Keratinocyte (primary cell): ENCODE data around the gene PTGR2. TPM values are rescaled to one million over a fixed set of nuclear protein-coding genes. Genes with fewer than 3 reads are reported as not detected.
A peak's percentile ranks its signal among the peaks of the same experiment; 100 is the strongest.

Source experiments
- DNase-seq: peaks from one replicate; pipeline ENCODE4 v3.0.0-alpha.2; 2011; ENCODE audit warnings: low read depth, missing footprints, low spot score
- FAIRE-seq: peaks from 2 replicates; lab custom pipeline; 2011; peaks lifted over from hg19 to GRCh38; lab: Jason Lieb, UNC
- H2AFZ ChIP-seq: 2 replicates; pipeline ENCODE4 v1.6.0; 2012; ENCODE audit warnings: low read length, control low read depth, inconsistent platforms; ENCODE audit not compliant: control insufficient read depth
- H3K27ac ChIP-seq: 2 replicates; pipeline ENCODE4 v1.5.1; 2011; ENCODE audit warnings: low read length; ENCODE audit not compliant: control insufficient read depth, insufficient read depth
- H3K27me3 ChIP-seq: 3 replicates; pipeline ENCODE4 v1.6.0; 2011; ENCODE audit warnings: low read length; ENCODE audit not compliant: control insufficient read depth, insufficient read depth; ENCODE audit errors: extremely low read depth
- H3K36me3 ChIP-seq, 2 experiments: 2 replicates in 1 of 2; 3 replicates in 1 of 2; pipeline ENCODE4 v1.5.1; 2011; ENCODE audit warnings: low read length in 2 of 2, mild to moderate bottlenecking in 1 of 2; ENCODE audit not compliant: control insufficient read depth in 2 of 2, insufficient read depth in 2 of 2; ENCODE audit errors: extremely low read depth in 1 of 2
- H3K4me1 ChIP-seq: 3 replicates; pipeline ENCODE4 v1.5.1; 2011; ENCODE audit warnings: low read length; ENCODE audit not compliant: control insufficient read depth, insufficient read depth; ENCODE audit errors: extremely low read depth
- H3K4me2 ChIP-seq: 3 replicates; pipeline ENCODE4 v1.6.0; 2011; ENCODE audit warnings: low read depth, low read length; ENCODE audit not compliant: control insufficient read depth, insufficient read depth; ENCODE audit errors: extremely low read depth
- H3K4me3 ChIP-seq, 3 experiments: fragments of 200-600 bp in 1 of 3; sonication (generic) in 1 of 3; 2 replicates in 2 of 3; 3 replicates in 1 of 3; pipeline ENCODE4 v1.5.1; 2011 to 2016; ENCODE audit warnings: low read length in 3 of 3, mild to moderate bottlenecking in 3 of 3, control low read depth in 2 of 3, inconsistent platforms in 1 of 3, low read depth in 1 of 3, mixed read lengths in 1 of 3, mixed run types in 1 of 3, moderate library complexity in 1 of 3; ENCODE audit not compliant: control insufficient read depth in 2 of 3, insufficient read depth in 2 of 3; ENCODE audit errors: extremely low read depth in 1 of 3
- H3K79me2 ChIP-seq: 2 replicates; pipeline ENCODE4 v1.6.0; 2012; ENCODE audit warnings: low read length; ENCODE audit not compliant: control insufficient read depth, insufficient read depth
- H3K9ac ChIP-seq: 3 replicates; pipeline ENCODE4 v1.6.0; 2011; ENCODE audit warnings: low read length; ENCODE audit not compliant: control insufficient read depth, insufficient read depth; ENCODE audit errors: extremely low read depth
- H3K9me1 ChIP-seq: 3 replicates; pipeline ENCODE4 v1.6.0; 2011; ENCODE audit warnings: low read length; ENCODE audit not compliant: control insufficient read depth, insufficient read depth; ENCODE audit errors: extremely low read depth
- H3K9me3 ChIP-seq: 2 replicates; pipeline ENCODE4 v1.5.1; 2012; ENCODE audit warnings: low read depth, low read length; ENCODE audit not compliant: control insufficient read depth
- H4K20me1 ChIP-seq: 3 replicates; pipeline ENCODE4 v1.6.0; 2011; ENCODE audit warnings: low read length; ENCODE audit not compliant: control insufficient read depth, insufficient read depth; ENCODE audit errors: extremely low read depth
- EZH2 ChIP-seq: IDR thresholded peaks from one replicate; pipeline ENCODE4 v1.6.1; 2012; ENCODE audit warnings: inconsistent platforms, mild to moderate bottlenecking, low read length, moderate library complexity
- dilution Hi-C: fragments of 300-500 bp; cut with MboI; formaldehyde crosslinking; loops from one replicate; pipeline ENCODE4 v1.7.0; 2020; ENCODE audit warnings: low sequenced_read_pairs; ENCODE audit not compliant: extremely low pct_ligation_motif_present
- polyA minus RNA-seq, 3 experiments: library from RNA; depleted of rRNA, polyadenylated mRNA; stranded (reverse); fragments of >200 nt; gene quantifications; 1 replicate in 1 of 3; 2 replicates in 1 of 3; 3 replicates in 1 of 3; pipeline ENCODE4 v1.2.3, GENCODE V29; 2011
- polyA plus RNA-seq, 5 experiments: library from polyadenylated mRNA; depleted of rRNA in 3 of 5; stranded (reverse) in 3 of 5; stranded (forward) in 1 of 5; unstranded in 1 of 5; fragments of >200 nt; gene quantifications; 1 replicate in 1 of 5; 2 replicates in 3 of 5; 3 replicates in 1 of 5; pipeline versions ENCODE4 v1.2.1 to v1.2.3, GENCODE V29; 2011 to 2012; ENCODE audit warnings: missing spikeins in 2 of 5, low read depth in 1 of 5, low replicate concordance in 1 of 5
- TF ChIP-seq, protein P1 (sequence below), 3 experiments: IDR thresholded peaks in 1 of 3; conservative IDR thresholded peaks in 1 of 3; optimal IDR thresholded peaks in 1 of 3; 2 replicates in 2 of 3; 3 replicates in 1 of 3; pipeline versions ENCODE3 to v1.5.1; 2011; ENCODE audit warnings: low read length in 3 of 3, mild to moderate bottlenecking in 3 of 3, moderate library complexity in 2 of 3, control low read depth in 1 of 3, inconsistent platforms in 1 of 3; ENCODE audit not compliant: insufficient read depth in 2 of 3; ENCODE audit errors: extremely low read depth in 1 of 3

PTGR2 gene
- polyA plus RNA-seq (5.0 to 19.5 TPM (median 8.2 TPM) in 3 replicates), polyA minus RNA-seq (2.1 to 6.9 TPM (median 3.7 TPM) in 3 replicates)
- 60.7 TPM for polyA plus RNA-seq (2011; ENCODE audit: low read depth)
- 4.7 and 10.6 TPM in 2 replicates for polyA plus RNA-seq (2011; cell fraction: cytosol; rRNA removed)
- 11.6 and 12.2 TPM in 2 replicates for polyA plus RNA-seq (2011; cell fraction: nucleus; rRNA removed)
- 5.4 and 6.9 TPM in 2 replicates for polyA plus RNA-seq (2012; ENCODE audit: low replicate concordance)
- polyA minus RNA-seq (2011; cell fraction: cytosol; rRNA and poly(A)+ RNA removed), result 1.2 TPM
- polyA minus RNA-seq (2011; cell fraction: nucleus; rRNA and poly(A)+ RNA removed), result 4.5 and 12.8 TPM in 2 replicates

GRCh38 chr14:73851567-73852382 is at the start of gene PTGR2:
Gene PTGR2, plus strand, starts transcription at chr14:73851831. Its CDS starts 7,032 bp downstream, at chr14:73858863.
- DNase-seq (peak; percentile 44), FAIRE-seq (peak; percentile 48)
- no peaks in the 10 kb centered on the region for H4K20me1 ChIP-seq
- no peaks in the 10 kb centered on the region for H3K27me3 ChIP-seq
- H3K9me1 ChIP-seq, result no peaks in the 10 kb centered on the region
- peak within 1 kb of the TSS; percentile 98 for H3K27ac ChIP-seq
- H3K9ac ChIP-seq, result peak within 1 kb of the TSS; percentile 99
- TF ChIP-seq EZH2, result no peak
- TF ChIP-seq, protein P1, sequence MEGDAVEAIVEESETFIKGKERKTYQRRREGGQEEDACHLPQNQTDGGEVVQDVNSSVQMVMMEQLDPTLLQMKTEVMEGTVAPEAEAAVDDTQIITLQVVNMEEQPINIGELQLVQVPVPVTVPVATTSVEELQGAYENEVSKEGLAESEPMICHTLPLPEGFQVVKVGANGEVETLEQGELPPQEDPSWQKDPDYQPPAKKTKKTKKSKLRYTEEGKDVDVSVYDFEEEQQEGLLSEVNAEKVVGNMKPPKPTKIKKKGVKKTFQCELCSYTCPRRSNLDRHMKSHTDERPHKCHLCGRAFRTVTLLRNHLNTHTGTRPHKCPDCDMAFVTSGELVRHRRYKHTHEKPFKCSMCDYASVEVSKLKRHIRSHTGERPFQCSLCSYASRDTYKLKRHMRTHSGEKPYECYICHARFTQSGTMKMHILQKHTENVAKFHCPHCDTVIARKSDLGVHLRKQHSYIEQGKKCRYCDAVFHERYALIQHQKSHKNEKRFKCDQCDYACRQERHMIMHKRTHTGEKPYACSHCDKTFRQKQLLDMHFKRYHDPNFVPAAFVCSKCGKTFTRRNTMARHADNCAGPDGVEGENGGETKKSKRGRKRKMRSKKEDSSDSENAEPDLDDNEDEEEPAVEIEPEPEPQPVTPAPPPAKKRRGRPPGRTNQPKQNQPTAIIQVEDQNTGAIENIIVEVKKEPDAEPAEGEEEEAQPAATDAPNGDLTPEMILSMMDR (optimal IDR thresholded peaks at IDR 0.05 in 1 of 3, IDR thresholded peaks at IDR 0.05 in 1 of 3, conservative IDR thresholded peaks at IDR 0.05 in 1 of 3; ENCODE audit: extremely low read depth in 1 of 3, insufficient read depth in 2 of 3, low read length in 3 of 3), result peak in 2 of 3 experiments; percentile 19 to 23
- peak within 1 kb of the TSS; percentile 100 for H3K4me2 ChIP-seq
- no peaks in the 10 kb centered on the region for H3K9me3 ChIP-seq
- H2AFZ ChIP-seq, result peak within 1 kb of the TSS; percentile 85
- H3K4me3 ChIP-seq, result peak within 1 kb of the TSS; percentile 60 to 94 (median 85)
- dilution Hi-C loops, result no loop called here
- peaks cover 19% of the 10 kb centered on the region for H3K4me1 ChIP-seq
- peaks cover 10% of the 10 kb centered on the region for H3K79me2 ChIP-seq
- no peaks in the 10 kb centered on the region for H3K36me3 ChIP-seq

- DNase-seq (no peak), FAIRE-seq (peak; percentile 91)
Measured at GRCh38 chr14:73802431-73803188, 49.0 kb upstream of the PTGR2 start.

More at GRCh38 chr14:73802431-73803188, 49.0 kb upstream of the PTGR2 start:
- Histone ChIP-seq H3K27me3 (no peaks in the 10 kb centered on the region), H3K4me2 (peak overlapping the region; percentile 76), H2AFZ (peak overlapping the region; percentile 93), H3K79me2 (no peaks in the 10 kb centered on the region), H3K4me1 (peaks cover 26% of the 10 kb centered on the region), H3K4me3 (peak overlapping the region in 2 of 3 experiments; percentile 8 to 48), H3K9ac (peak overlapping the region; percentile 67), H4K20me1 (no peaks in the 10 kb centered on the region), H3K9me3 (no peaks in the 10 kb centered on the region), H3K27ac (peak overlapping the region; percentile 88), H3K36me3 (no peaks in the 10 kb centered on the region), H3K9me1 (no peaks in the 10 kb centered on the region)
- dilution Hi-C loops, result no loop called here
- TF ChIP-seq, protein P1 (optimal IDR thresholded peaks at IDR 0.05 in 1 of 3, IDR thresholded peaks at IDR 0.05 in 1 of 3, conservative IDR thresholded peaks at IDR 0.05 in 1 of 3; ENCODE audit: extremely low read depth in 1 of 3, insufficient read depth in 2 of 3, low read length in 3 of 3), result peak in 1 of 3 experiments; percentile 27
- TF ChIP-seq EZH2, result no peak
